ENCODE data around the gene VAV2. TPM values are rescaled to one million over a fixed set of nuclear protein-coding genes. Genes with fewer than 3 reads are reported as not detected.
"Not testable (repeated sequence)": the region's sequence is repeated elsewhere in the genome, so short reads cannot be mapped to it uniquely, and the experiment has no call there.

The VAV2 gene
- total RNA-seq, 4 donors from 2014 or later: 4.7 to 42.2 (median 15.8) TPM

DNA sequence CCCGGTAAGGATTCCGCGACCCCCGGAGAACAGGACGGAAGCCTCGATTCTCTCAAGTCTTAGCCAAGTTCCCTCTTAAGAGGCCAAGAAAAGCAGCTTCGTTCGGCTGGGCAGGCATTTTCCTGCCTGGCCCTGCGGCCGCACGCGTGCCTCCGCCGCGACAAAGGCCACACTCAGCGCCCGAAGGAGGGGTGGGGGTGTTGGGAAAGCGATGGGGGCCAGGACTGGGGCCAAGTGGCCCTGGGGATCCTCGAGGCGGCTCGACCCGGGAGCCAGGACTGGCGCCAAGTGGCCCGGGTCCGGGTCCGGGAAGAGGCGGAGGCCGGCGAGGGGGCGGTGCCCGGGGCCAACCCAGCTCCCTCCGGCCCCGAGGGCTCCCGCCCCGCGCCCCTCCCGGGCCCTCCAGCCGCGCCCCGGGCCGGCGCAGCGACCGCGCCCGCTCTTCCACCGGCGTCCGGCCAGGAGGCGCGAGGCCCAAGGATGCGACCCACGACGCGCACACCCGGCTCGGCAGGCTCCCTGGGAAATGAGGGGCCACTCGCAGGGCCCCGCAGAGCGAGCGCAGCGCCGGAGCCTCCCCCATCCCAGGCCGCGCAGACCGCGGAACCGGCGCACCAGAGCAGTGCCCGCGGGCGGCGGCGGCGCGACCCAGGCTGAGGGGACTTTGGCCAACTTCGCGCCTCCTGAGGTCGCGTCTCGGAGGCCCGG lies 756 bp downstream of the VAV2 start:
- Histone ChIP-seq H3K27me3 (no peaks in the 10 kb centered on the region), H3K4me3 (peak overlapping the region; percentile 51 to 82), H3K36me3 (no peaks in the 10 kb centered on the region), H3K27ac (peak overlapping the region; percentile 45 to 82), H3K9me3 (no peaks in the 10 kb centered on the region), H3K4me1 (peaks cover 0 to 20% of the 10 kb centered on the region in 2 donors)
- DNase-seq: no peak
- intact Hi-C loops (cut with DNase I; ENCODE audit: low total_unique reads): loop anchor here (5.0 kb wide), 1 partner anchor 199 kb away; no protein-coding TSS in a partner anchor
- TF ChIP-seq, protein P1, sequence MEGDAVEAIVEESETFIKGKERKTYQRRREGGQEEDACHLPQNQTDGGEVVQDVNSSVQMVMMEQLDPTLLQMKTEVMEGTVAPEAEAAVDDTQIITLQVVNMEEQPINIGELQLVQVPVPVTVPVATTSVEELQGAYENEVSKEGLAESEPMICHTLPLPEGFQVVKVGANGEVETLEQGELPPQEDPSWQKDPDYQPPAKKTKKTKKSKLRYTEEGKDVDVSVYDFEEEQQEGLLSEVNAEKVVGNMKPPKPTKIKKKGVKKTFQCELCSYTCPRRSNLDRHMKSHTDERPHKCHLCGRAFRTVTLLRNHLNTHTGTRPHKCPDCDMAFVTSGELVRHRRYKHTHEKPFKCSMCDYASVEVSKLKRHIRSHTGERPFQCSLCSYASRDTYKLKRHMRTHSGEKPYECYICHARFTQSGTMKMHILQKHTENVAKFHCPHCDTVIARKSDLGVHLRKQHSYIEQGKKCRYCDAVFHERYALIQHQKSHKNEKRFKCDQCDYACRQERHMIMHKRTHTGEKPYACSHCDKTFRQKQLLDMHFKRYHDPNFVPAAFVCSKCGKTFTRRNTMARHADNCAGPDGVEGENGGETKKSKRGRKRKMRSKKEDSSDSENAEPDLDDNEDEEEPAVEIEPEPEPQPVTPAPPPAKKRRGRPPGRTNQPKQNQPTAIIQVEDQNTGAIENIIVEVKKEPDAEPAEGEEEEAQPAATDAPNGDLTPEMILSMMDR (IDR thresholded peaks at IDR 0.05): no peak
- TF ChIP-seq POLR2A (IDR thresholded peaks at IDR 0.05): no peak

DNA sequence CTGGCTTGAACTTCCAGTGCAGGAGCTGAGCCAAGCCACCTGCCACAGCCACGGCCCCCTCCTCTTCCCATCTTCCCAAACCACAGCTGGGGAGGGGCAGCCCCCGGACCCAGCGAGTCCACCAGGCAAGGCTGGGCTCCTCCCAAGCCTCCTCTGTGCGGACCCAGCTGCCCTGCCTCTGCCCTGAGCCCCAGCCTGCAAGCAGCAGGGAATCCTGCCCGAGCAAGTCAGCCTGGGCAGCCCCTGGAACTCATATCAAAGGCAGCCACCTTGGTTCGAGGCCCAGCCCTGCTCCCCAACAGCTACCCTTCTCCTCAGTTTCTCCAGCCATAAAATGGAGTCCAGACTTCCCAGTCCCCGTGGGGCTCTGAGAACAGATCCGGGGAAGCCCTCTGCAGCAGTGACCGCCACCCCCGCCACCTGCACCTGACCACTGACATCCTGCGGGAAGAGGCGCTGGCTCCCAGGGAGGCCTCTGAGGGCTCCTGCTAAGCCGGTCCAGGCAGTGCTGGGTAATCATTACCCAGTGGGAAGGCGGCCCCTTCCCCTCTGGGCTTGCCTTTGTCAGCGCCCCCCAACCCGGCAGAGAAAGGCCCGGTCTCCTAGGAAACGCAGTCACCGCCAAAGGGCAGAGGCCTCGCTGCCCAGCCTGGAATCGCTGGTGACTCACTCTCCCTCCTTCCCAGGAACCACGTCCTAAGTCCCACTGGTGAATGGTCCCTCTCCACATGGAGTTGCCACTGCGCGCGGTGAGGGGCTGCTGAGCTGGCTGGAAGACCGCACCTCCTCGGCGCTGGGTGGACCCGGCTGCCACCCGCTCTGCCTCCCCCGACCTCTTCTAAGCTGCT lies 1.5 kb downstream of the VAV2 start:
- Histone ChIP-seq H3K36me3 (no peaks in the 10 kb centered on the region), H3K4me3 (peak overlapping the region; percentile 51 to 82), H3K27ac (peak overlapping the region; percentile 45 to 82), H3K27me3 (no peaks in the 10 kb centered on the region), H3K9me3 (no peaks in the 10 kb centered on the region), H3K4me1 (peaks cover 0 to 20% of the 10 kb centered on the region in 2 donors)
- intact Hi-C loops (cut with DNase I; ENCODE audit: low total_unique reads): loop anchor here (5.0 kb wide), 1 partner anchor 198 kb away; no protein-coding TSS in a partner anchor
- peak in 1 of 2 donors; percentile 38 for DNase-seq
- TF ChIP-seq, protein P1 (IDR thresholded peaks at IDR 0.05): no peak
- no peak for TF ChIP-seq POLR2A (IDR thresholded peaks at IDR 0.05)

DNA sequence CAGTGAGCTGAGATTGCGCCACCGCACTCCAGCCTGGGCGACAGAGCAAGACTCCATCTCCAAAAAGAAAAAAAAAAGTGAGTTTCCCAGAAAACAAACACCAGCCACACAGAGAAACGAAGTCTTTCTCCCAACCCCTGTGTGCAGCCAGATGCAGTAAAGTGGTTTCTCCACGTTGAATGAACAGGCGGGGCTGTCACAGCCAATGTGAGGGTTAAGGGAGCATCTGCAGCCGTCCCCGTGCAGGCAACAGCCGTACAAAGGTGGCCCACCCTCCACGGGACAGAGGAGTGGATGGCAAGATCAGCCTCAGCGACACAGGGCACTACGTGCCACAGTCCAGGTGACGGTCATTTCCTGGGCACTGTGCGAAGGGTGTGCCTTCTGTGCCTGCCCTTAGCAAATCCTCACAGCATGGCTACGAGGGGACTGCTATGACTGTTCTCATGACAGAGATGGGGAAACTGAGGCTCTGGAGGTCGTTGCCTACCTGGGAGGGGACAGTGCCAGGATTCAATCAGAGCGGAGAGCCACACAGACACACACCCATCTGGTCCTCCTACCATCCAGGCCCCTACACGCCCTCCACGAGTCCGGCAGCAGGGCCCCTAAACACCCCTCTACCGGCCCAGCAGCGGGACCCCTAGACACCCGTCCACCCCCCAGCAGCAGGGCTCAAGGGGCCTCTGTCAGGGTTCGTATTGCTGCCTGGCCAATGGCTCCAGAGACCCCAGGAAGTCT lies 2.3 kb downstream of the VAV2 start:
- no peak for DNase-seq
- Histone ChIP-seq H3K9me3 (no peaks in the 10 kb centered on the region), H3K27me3 (no peaks in the 10 kb centered on the region), H3K4me3 (no peak overlapping the region), H3K36me3 (no peaks in the 10 kb centered on the region), H3K4me1 (peaks cover 0 to 20% of the 10 kb centered on the region in 2 donors), H3K27ac (no peak overlapping the region)
- no peak for TF ChIP-seq POLR2A (IDR thresholded peaks at IDR 0.05)
- TF ChIP-seq, protein P1 (IDR thresholded peaks at IDR 0.05): no peak
- intact Hi-C loops (cut with DNase I; ENCODE audit: low total_unique reads): loop anchor here (5.0 kb wide), 1 partner anchor 197 kb away; no protein-coding TSS in a partner anchor

DNA sequence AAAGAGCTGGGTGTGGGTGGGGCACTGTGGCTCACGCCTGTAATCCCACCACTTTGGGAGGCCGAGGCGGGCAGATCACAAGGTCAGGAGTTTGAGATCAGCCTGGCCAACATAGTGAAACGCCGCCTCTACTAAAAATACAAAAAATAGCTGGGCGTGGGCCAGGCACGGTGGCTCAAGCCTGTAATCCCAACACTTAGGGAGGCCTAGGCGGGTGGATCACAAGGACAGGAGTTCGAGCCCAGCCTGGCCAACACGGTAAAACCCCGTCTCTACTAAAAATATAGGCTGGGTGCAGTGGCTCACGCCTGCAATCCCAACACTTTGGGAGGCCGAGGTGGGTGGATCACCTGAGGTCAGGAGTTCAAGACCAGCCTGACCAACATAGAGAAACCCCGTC lies 3.4 kb downstream of the VAV2 start:
- H3K4me3 ChIP-seq; H3K27me3 ChIP-seq; H3K27ac ChIP-seq; H3K36me3 ChIP-seq; H3K9me3 ChIP-seq; intact Hi-C loops (cut with DNase I; ENCODE audit: low total_unique reads): not testable (repeated sequence)
- peak in 1 of 2 donors; percentile 7 for DNase-seq
- peaks cover 0 to 14% of the 10 kb centered on the region in 2 donors for H3K4me1 ChIP-seq

DNA sequence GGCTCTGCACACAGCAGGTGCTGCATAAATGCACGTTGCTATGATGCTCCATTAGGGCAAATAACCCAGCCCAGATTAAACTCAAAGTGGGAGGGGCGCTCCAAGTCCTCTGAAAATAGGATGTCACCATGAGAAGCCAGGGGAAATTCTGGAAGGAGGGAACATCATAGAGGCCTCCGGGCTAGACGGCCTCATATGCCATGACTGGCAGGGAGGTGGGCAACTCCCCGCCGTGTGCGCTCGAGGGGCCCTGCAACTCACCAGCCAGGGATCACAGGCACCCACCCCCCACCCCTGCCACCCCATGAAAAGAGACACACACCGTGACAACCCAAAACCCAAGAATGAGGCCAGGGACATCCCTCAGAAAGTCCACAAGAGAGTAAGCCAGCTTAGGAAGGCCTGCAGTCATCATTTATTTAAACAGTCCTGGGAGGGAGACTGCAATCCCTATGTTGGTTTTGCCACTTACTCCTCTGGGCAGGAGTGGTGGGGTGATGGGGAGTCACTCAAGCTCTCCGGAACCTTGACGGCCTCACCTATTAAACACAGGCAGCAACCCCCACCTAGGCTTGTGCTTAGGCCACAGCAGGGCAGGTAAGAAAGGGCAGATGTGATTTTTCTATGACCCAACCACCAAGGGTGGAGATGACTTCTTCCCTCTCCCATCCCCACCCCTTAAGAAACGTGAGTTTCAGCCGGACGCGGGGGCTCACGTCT lies 4.0 kb downstream of the VAV2 start:
- DNase-seq: no peak
- intact Hi-C loops (cut with DNase I; ENCODE audit: low total_unique reads): no loop called here
- Histone ChIP-seq H3K4me1 (peaks cover 0 to 10% of the 10 kb centered on the region in 2 donors), H3K27me3 (no peaks in the 10 kb centered on the region), H3K4me3 (no peak overlapping the region), H3K27ac (no peak overlapping the region), H3K36me3 (no peaks in the 10 kb centered on the region), H3K9me3 (no peaks in the 10 kb centered on the region)
- no peak for TF ChIP-seq POLR2A (IDR thresholded peaks at IDR 0.05)
- TF ChIP-seq, protein P1 (IDR thresholded peaks at IDR 0.05): no peak

All from uterus (tissue), 4 donors.